Body of pancreas (tissue), 4 donors: ENCODE results near the gene CD300H.

Experiments used
- CTCF ChIP-seq, 7 experiments: fragments of 450-650 bp in 4 of 7; fragments of 200-600 bp in 3 of 7; sonication (generic) in 3 of 7; IDR thresholded peaks; one replicate each; pipeline ENCODE4 v1.5.1; 2016 to 2019; ENCODE audit warnings: antibody characterized with exemption in 7 of 7
- POLR2A ChIP-seq, 3 donors: fragments of 450-650 bp; IDR thresholded peaks; one replicate each; pipeline ENCODE4 v1.6.1; 2016; ENCODE audit warnings: antibody characterized with exemption in 3 of 3, mild to moderate bottlenecking in 2 of 3

DNA sequence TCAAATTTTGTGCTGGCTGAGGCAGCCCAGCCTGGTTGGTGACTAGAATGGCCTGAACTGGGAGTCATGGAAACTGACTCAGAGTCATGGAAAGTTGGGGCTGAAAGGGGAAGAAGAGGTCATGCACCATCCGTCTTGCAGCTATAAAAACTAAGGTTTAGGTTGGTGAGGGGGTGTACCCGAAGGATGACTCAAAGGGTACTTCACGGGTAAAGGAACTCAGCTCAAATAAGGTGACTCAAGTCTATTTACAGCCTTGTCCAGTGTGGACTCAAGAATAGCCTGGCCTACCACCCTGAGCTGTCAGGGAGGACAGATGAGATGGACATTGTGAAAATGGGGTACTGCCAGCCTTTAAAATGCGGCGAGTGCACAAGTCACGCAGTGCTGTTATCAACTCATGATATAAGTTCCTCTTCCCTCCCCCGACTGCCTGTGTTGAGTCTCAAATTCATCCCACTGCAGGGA is 54.7 kb downstream of the CD300H start:
- TF ChIP-seq CTCF (IDR thresholded peaks at IDR 0.05): no peak
- TF ChIP-seq POLR2A (IDR thresholded peaks at IDR 0.05): no peak
